K562 (cell line): ENCODE measurements around the gene FOSL1. TPM values are rescaled to one million over a fixed set of nuclear protein-coding genes. Genes with fewer than 3 reads are reported as not detected.

ENCODE experiments used
- CBX8 ChIP-seq: fragments of 200-600 bp; sonication (generic); IDR thresholded peaks from 2 replicates; pipeline ENCODE4 v1.6.1; 2012; ENCODE audit warnings: borderline replicate concordance, mixed run types, low read depth, mild to moderate bottlenecking, moderate library complexity, mixed read lengths, low read length, control low read depth, inconsistent platforms; ENCODE audit not compliant: poor library complexity, severe bottlenecking; ENCODE audit errors: extremely low read depth
- FOSL1 ChIP-seq: fragments of 200-800 bp; sonication (Bioruptor generic); conservative IDR thresholded peaks from 2 replicates; pipeline ENCODE4 v1.6.1; 2016; ENCODE audit warnings: missing genetic modification characterization, missing compliant biosample characterization
- HNRNPL ChIP-seq: fragments of 200-400 bp; formaldehyde crosslinking; IDR thresholded peaks from 2 replicates; pipeline ENCODE4 v1.6.1; 2017; ENCODE audit warnings: low read depth, mild to moderate bottlenecking, low read length
- KAT8 ChIP-seq: fragments of 450-650 bp; IDR thresholded peaks from 2 replicates; pipeline ENCODE4 v1.6.1; 2016; ENCODE audit warnings: low read depth, mild to moderate bottlenecking
- KLF10 ChIP-seq: fragments of 250-450 bp; sonication (Bioruptor Pico); IDR thresholded peaks from 2 replicates; pipeline ENCODE4 v1.6.1; 2021; ENCODE audit warnings: matching md5 sums
- MAFF ChIP-seq: IDR thresholded peaks from 2 replicates; pipeline ENCODE4 v1.6.1; 2012; ENCODE audit warnings: low read length, improper control_type of control experiment
- MCM2 ChIP-seq: fragments of 450-650 bp; IDR thresholded peaks from 2 replicates; pipeline ENCODE4 v1.6.1; 2017; ENCODE audit warnings: low read depth, mild to moderate bottlenecking
- PTTG1 ChIP-seq: fragments of 450-650 bp; IDR thresholded peaks from 2 replicates; pipeline ENCODE4 v1.6.1; 2016; ENCODE audit warnings: low read depth, mild to moderate bottlenecking, missing genetic modification characterization, missing compliant biosample characterization
- RFX1 ChIP-seq: fragments of 450-650 bp; IDR thresholded peaks from 2 replicates; pipeline ENCODE4 v1.6.1; 2016; ENCODE audit warnings: mild to moderate bottlenecking, moderate library complexity
- SMARCA4 ChIP-seq: fragments of 450-650 bp; IDR thresholded peaks from 2 replicates; pipeline ENCODE4 v1.6.1; 2016
- SREBF1 ChIP-seq: fragments of 150-350 bp; IDR thresholded peaks from 2 replicates; pipeline ENCODE4 v1.6.1; 2014; ENCODE audit warnings: antibody characterized with exemption, low read depth, low read length, borderline replicate concordance
- TGIF2 ChIP-seq: sonication (generic); formaldehyde crosslinking; IDR thresholded peaks from 2 replicates; pipeline ENCODE4 v1.8.1; 2022; ENCODE audit warnings: mild to moderate bottlenecking, missing genetic modification reagents, moderate library complexity
- ZC3H8 ChIP-seq: fragments of 450-650 bp; IDR thresholded peaks from 2 replicates; pipeline ENCODE4 v1.6.1; 2017
- ZNF239 ChIP-seq: fragments of 250-450 bp; sonication (Bioruptor Pico); IDR thresholded peaks from 2 replicates; pipeline ENCODE4 v1.4.0; 2020; ENCODE audit warnings: mild to moderate bottlenecking
- ZNF57 ChIP-seq: fragments of 450-650 bp; formaldehyde crosslinking; IDR thresholded peaks from 2 replicates; pipeline ENCODE4 v1.4.0; 2020; ENCODE audit warnings: mild to moderate bottlenecking, moderate library complexity
- polyA plus RNA-seq, 8 experiments: library from polyadenylated mRNA; depleted of rRNA in 4 of 8; stranded (reverse) in 5 of 8; unstranded in 3 of 8; fragments of >200 nt; fragmentation: Nextera tagmentation in 2 of 8; fragmentation: Illumina TruSeq in 1 of 8; extraction: Ambion mirVana in 2 of 8; extraction: Trizol in 1 of 8; gene quantifications; 2 replicates each; pipeline versions ENCODE4 v1.2.1 to v1.2.3, GENCODE V29; 2011 to 2014; ENCODE audit warnings: inconsistent platforms in 1 of 8, missing spikeins in 1 of 8
- total RNA-seq, 7 experiments: library from RNA; depleted of rRNA in 6 of 7; stranded (reverse); fragments of >200 nt in 6 of 7; fragmentation: Illumina TruSeq in 2 of 7; extraction: Trizol in 2 of 7; gene quantifications; 2 replicates each; pipeline versions ENCODE4 v1.2.1 to v1.2.3, GENCODE V29; 2011 to 2021; ENCODE audit warnings: low replicate concordance in 1 of 7
- TF ChIP-seq, protein P1 (sequence below): fragments of 250-450 bp; sonication (Bioruptor Pico); IDR thresholded peaks from 2 replicates; pipeline ENCODE4 v1.5.1; 2021; ENCODE audit warnings: mild to moderate bottlenecking
- TF ChIP-seq, protein P2 (sequence below): fragments of 450-650 bp; IDR thresholded peaks from 2 replicates; pipeline ENCODE4 v1.6.1; 2017; ENCODE audit warnings: antibody characterized with exemption
- TF ChIP-seq, protein P3 (sequence below): fragments of 450-650 bp; IDR thresholded peaks from 2 replicates; pipeline ENCODE4 v1.6.1; 2016; ENCODE audit warnings: low read depth

FOSL1 gene
- total and polyA plus RNA-seq, 9 of the 15 experiments (the other 6 are each of a cell fraction or from before 2014, with no cell fraction given) = 3.5 to 39.6 (median 10.0) TPM

DNA sequence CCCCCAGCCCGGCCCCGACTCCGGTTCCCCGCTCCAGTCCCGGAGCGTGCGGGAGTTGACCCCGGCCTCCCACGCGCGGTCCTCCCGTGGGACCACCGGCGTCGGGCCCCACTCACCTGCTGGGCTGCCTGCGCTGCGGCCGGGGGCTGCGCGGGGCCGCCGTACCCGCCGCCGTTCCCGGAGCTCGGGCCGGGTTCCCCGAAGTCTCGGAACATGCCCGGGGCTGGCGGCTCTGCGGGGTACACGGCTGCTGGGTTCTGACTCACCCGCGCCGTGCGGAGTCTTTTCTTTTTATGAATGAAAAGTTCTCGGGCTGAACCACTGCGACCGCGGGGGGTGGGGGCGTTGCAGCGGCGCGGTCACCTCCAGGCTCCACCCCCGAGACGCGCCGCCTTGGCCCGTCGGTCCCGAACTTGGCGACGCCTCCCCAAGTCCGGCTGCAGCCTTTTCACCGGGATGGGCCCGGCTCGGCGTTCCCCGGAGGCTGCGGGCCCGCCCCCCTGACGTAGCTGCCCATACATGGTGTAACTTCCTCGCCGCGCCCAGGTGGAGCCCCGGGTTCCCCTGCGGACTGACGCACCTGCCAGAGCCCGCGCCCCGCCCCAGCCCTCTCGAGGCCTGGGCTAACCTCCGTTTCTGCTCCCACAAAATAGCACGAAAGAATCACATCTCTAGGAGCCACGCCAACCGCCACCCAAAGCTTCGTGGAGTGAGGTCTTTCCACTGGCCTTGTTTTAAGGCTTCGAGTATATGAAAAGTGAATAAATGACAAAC lies at the start of gene FOSL1 (continued):
- TF ChIP-seq, protein P1, sequence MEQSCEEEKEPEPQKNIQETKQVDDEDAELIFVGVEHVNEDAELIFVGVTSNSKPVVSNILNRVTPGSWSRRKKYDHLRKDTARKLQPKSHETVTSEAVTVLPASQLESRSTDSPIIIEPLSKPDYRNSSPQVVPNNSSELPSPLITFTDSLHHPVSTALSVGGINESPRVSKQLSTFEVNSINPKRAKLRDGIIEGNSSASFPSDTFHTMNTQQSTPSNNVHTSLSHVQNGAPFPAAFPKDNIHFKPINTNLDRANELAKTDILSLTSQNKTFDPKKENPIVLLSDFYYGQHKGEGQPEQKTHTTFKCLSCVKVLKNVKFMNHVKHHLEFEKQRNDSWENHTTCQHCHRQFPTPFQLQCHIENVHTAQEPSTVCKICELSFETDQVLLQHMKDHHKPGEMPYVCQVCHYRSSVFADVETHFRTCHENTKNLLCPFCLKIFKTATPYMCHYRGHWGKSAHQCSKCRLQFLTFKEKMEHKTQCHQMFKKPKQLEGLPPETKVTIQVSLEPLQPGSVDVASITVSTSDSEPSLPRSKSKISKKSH (CRISPR knock-in tag) = no peak
- no peak for TF ChIP-seq ZNF57 (CRISPR knock-in tag)
- no peak for TF ChIP-seq ZC3H8
- TF ChIP-seq, protein P2, sequence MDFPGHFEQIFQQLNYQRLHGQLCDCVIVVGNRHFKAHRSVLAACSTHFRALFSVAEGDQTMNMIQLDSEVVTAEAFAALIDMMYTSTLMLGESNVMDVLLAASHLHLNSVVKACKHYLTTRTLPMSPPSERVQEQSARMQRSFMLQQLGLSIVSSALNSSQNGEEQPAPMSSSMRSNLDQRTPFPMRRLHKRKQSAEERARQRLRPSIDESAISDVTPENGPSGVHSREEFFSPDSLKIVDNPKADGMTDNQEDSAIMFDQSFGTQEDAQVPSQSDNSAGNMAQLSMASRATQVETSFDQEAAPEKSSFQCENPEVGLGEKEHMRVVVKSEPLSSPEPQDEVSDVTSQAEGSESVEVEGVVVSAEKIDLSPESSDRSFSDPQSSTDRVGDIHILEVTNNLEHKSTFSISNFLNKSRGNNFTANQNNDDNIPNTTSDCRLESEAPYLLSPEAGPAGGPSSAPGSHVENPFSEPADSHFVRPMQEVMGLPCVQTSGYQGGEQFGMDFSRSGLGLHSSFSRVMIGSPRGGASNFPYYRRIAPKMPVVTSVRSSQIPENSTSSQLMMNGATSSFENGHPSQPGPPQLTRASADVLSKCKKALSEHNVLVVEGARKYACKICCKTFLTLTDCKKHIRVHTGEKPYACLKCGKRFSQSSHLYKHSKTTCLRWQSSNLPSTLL = no peak
- TF ChIP-seq PTTG1 = no peak
- TF ChIP-seq CBX8 = no peak
- TF ChIP-seq KAT8 = no peak
- TF ChIP-seq MCM2 = no peak
- TF ChIP-seq, protein P3, sequence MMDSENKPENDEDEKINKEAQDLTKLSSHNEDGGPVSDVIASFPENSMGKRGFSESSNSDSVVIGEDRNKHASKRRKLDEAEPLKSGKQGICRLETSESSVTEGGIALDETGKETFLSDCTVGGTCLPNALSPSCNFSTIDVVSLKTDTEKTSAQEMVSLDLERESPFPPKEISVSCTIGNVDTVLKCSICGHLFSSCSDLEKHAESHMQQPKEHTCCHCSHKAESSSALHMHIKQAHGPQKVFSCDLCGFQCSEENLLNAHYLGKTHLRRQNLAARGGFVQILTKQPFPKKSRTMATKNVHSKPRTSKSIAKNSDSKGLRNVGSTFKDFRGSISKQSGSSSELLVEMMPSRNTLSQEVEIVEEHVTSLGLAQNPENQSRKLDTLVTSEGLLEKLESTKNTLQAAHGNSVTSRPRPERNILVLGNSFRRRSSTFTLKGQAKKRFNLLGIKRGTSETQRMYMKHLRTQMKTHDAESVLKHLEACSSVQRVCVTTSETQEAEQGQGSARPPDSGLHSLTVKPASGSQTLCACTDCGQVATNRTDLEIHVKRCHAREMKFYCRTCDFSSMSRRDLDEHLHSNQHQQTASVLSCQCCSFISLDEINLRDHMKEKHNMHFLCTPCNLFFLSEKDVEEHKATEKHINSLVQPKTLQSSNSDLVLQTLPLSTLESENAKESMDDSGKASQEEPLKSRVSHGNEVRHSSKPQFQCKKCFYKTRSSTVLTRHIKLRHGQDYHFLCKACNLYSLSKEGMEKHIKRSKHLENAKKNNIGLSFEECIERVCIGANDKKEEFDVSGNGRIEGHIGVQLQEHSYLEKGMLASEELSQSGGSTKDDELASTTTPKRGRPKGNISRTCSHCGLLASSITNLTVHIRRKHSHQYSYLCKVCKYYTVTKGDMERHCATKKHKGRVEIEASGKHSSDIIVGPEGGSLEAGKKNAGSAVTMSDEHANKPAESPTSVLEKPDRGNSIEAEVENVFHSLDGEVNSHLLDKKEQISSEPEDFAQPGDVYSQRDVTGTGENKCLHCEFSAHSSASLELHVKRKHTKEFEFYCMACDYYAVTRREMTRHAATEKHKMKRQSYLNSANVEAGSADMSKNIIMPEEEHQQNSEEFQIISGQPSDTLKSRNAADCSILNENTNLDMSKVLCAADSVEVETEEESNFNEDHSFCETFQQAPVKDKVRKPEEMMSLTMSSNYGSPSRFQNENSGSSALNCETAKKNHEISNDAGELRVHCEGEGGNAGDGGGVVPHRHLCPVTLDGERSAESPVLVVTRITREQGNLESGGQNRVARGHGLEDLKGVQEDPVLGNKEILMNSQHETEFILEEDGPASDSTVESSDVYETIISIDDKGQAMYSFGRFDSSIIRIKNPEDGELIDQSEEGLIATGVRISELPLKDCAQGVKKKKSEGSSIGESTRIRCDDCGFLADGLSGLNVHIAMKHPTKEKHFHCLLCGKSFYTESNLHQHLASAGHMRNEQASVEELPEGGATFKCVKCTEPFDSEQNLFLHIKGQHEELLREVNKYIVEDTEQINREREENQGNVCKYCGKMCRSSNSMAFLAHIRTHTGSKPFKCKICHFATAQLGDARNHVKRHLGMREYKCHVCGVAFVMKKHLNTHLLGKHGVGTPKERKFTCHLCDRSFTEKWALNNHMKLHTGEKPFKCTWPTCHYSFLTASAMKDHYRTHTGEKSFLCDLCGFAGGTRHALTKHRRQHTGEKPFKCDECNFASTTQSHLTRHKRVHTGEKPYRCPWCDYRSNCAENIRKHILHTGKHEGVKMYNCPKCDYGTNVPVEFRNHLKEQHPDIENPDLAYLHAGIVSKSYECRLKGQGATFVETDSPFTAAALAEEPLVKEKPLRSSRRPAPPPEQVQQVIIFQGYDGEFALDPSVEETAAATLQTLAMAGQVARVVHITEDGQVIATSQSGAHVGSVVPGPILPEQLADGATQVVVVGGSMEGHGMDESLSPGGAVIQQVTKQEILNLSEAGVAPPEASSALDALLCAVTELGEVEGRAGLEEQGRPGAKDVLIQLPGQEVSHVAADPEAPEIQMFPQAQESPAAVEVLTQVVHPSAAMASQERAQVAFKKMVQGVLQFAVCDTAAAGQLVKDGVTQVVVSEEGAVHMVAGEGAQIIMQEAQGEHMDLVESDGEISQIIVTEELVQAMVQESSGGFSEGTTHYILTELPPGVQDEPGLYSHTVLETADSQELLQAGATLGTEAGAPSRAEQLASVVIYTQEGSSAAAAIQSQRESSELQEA = no peak
- TF ChIP-seq SREBF1 = no peak; the same call in 1 of the 2 replicates
- peak; percentile 86; the same call in 1 of the 2 replicates for TF ChIP-seq HNRNPL
- no peak for TF ChIP-seq ZNF239 (CRISPR knock-in tag)
- TF ChIP-seq SMARCA4 = no peak
- no peak for TF ChIP-seq TGIF2 (CRISPR knock-in tag)
- TF ChIP-seq MAFF = no peak; the same call in 1 of the 2 replicates
- TF ChIP-seq FOSL1 = no peak
- no peak for TF ChIP-seq KLF10 (CRISPR knock-in tag)
- TF ChIP-seq RFX1 = no peak
